NOMO-1 treated with DMSO at 0.1 percent for 48 hours (cell line): ENCODE measurements around the gene KNDC1.

Experiments
- DNase-seq: peaks from one replicate; lab custom pipeline; 2025; ENCODE audit not compliant: unreplicated experiment; lab: John Stamatoyannopoulos, UW

Gene KNDC1

GRCh38 chr10:133236401-133237240 lies 76.6 kb downstream of the KNDC1 start:
- no peak for DNase-seq

- no peak for DNase-seq
These were observed 77.2 kb downstream of the KNDC1 start for GRCh38 chr10:133237241-133237587.

GRCh38 chr10:133237588-133238465 lies 77.8 kb downstream of the KNDC1 start, which contains the start of gene VENTX:
VENTX (plus strand) TSS chr10:133237855; CDS start chr10:133237915, 60 bp downstream.
- DNase-seq = no peak

GRCh38 chr10:133238466-133238804 lies 78.4 kb downstream of the KNDC1 start:
- no peak for DNase-seq

- DNase-seq = no peak
These were observed 80.0 kb downstream of the KNDC1 start for GRCh38 chr10:133239990-133240389.

- DNase-seq = no peak
These were observed 81.6 kb downstream of the KNDC1 start for GRCh38 chr10:133241501-133242205.

- DNase-seq = no peak
These were observed 82.8 kb downstream of the KNDC1 start for GRCh38 chr10:133242611-133243356.

GRCh38 chr10:133243593-133243992 lies 83.6 kb downstream of the KNDC1 start:
- DNase-seq = no peak

- peak; percentile 19 for DNase-seq
These were observed 85.6 kb downstream of the KNDC1 start for GRCh38 chr10:133245439-133246235.

GRCh38 chr10:133246236-133246626 lies 86.2 kb downstream of the KNDC1 start:
- no peak for DNase-seq

- DNase-seq = no peak
These were observed 87.8 kb downstream of the KNDC1 start for GRCh38 chr10:133247681-133248333.

GRCh38 chr10:133248334-133248715 lies 88.3 kb downstream of the KNDC1 start:
- no peak for DNase-seq

- DNase-seq = no peak
These were observed 89.2 kb downstream of the KNDC1 start for GRCh38 chr10:133249094-133249780.

GRCh38 chr10:133249975-133250754 lies 90.1 kb downstream of the KNDC1 start:
- DNase-seq = no peak

- no peak for DNase-seq
These were observed 91.6 kb downstream of the KNDC1 start for GRCh38 chr10:133251388-133252222.

GRCh38 chr10:133252223-133252552 lies 92.2 kb downstream of the KNDC1 start:
- no peak for DNase-seq

GRCh38 chr10:133253361-133253955 lies 93.4 kb downstream of the KNDC1 start:
- peak; percentile 75 for DNase-seq
